Endometrial microvascular endothelial cells (primary cell): ENCODE measurements around the gene RAD23B. TPM values are rescaled to one million over a fixed set of nuclear protein-coding genes. Genes with fewer than 3 reads are reported as not detected.

Source experiments
- in situ Hi-C: cut with HindIII; loops from 2 replicates; pipeline ENCODE4 v1.10.0; 2017; ENCODE audit warnings: low sequenced_read_pairs, low pct_unique_long_range_greater_than_20kb; ENCODE audit errors: inconsistent ontology term
- total RNA-seq: library from RNA; depleted of rRNA; stranded (reverse); fragments of >200 nt; gene quantifications from one replicate; pipeline ENCODE4 v1.2.3, GENCODE V29; 2015; ENCODE audit errors: inconsistent ontology term

The RAD23B gene
- total RNA-seq, 1 donor from 2014 or later = 64.3 TPM

GRCh38 chr9:107323836-107324585, 40.9 kb downstream of the RAD23B start:
- in situ Hi-C loops = no loop called here

- in situ Hi-C loops = no loop called here
Observed at GRCh38 chr9:107325842-107326241, 42.8 kb downstream of the RAD23B start.

GRCh38 chr9:107328510-107328909, 45.4 kb downstream of the RAD23B start:
- in situ Hi-C loops = no loop called here

- in situ Hi-C loops = no loop called here
Observed at GRCh38 chr9:107330420-107330819, 47.3 kb downstream of the RAD23B start.

- in situ Hi-C loops = no loop called here
Observed at GRCh38 chr9:107332883-107333282, 49.8 kb downstream of the RAD23B start.

GRCh38 chr9:107333363-107333762, 50.3 kb downstream of the RAD23B start:
- in situ Hi-C loops = no loop called here

- in situ Hi-C loops = no loop called here
Observed at GRCh38 chr9:107334103-107334776, 51.2 kb downstream of the RAD23B start.

GRCh38 chr9:107335331-107335730, 52.3 kb downstream of the RAD23B start:
- in situ Hi-C loops = no loop called here

- in situ Hi-C loops = no loop called here
Observed at GRCh38 chr9:107336718-107337360, 53.8 kb downstream of the RAD23B start.

GRCh38 chr9:107337676-107338590, 54.9 kb downstream of the RAD23B start:
- in situ Hi-C loops = no loop called here

- in situ Hi-C loops = no loop called here
Observed at GRCh38 chr9:107338911-107339659, 56.0 kb downstream of the RAD23B start.

GRCh38 chr9:107340920-107341632, 58.0 kb downstream of the RAD23B start:
- in situ Hi-C loops = no loop called here

- in situ Hi-C loops = no loop called here
Observed at GRCh38 chr9:107342476-107343161, 59.5 kb downstream of the RAD23B start.

- in situ Hi-C loops = no loop called here
Observed at GRCh38 chr9:107345327-107345726, 62.2 kb downstream of the RAD23B start.

GRCh38 chr9:107348836-107349235, 65.8 kb downstream of the RAD23B start:
- in situ Hi-C loops = no loop called here

- in situ Hi-C loops = no loop called here
Observed at GRCh38 chr9:107350443-107350842, 67.4 kb downstream of the RAD23B start.

- in situ Hi-C loops = no loop called here
Observed at GRCh38 chr9:107351382-107352045, 68.4 kb downstream of the RAD23B start.
